Cardiac muscle cell (in vitro differentiated cells and primary cell): ENCODE measurements around the gene KDM8. TPM values are rescaled to one million over a fixed set of nuclear protein-coding genes. Genes with fewer than 3 reads are reported as not detected.
A peak's percentile ranks its signal among the peaks of the same experiment; 100 is the strongest.
"Not testable (repeated sequence)": the region's sequence is repeated elsewhere in the genome, so short reads cannot be mapped to it uniquely, and the experiment has no call there.

Experiments used
- DNase-seq, 2 donors: peaks; one replicate each; pipeline versions ENCODE4 v3.0.0 to v3.0.0-alpha.2; 2010 to 2017; ENCODE audit warnings: low read depth in 1 of 2, low spot score in 1 of 2
- H3K27ac ChIP-seq: fragments of 200-600 bp; sonication (generic); 2 replicates; pipeline ENCODE4 v1.5.1; 2016
- H3K27me3 ChIP-seq: fragments of 200-600 bp; sonication (generic); 2 replicates; pipeline ENCODE4 v1.6.0; 2016; ENCODE audit warnings: control low read depth
- H3K36me3 ChIP-seq: fragments of 200-600 bp; sonication (generic); 2 replicates; pipeline ENCODE4 v1.5.1; 2016; ENCODE audit warnings: control low read depth
- H3K4me1 ChIP-seq: fragments of 200-600 bp; sonication (generic); 2 replicates; pipeline ENCODE4 v1.8.1; 2017; ENCODE audit warnings: low read depth, mild to moderate bottlenecking, mixed run types
- H3K4me3 ChIP-seq: fragments of 200-600 bp; sonication (generic); 2 replicates; pipeline ENCODE4 v1.5.1; 2016; ENCODE audit warnings: mild to moderate bottlenecking
- H3K9me3 ChIP-seq: fragments of 200-600 bp; sonication (generic); 2 replicates; pipeline ENCODE4 v1.5.1; 2017; ENCODE audit warnings: low read depth, mild to moderate bottlenecking, control low read depth
- polyA plus RNA-seq: library from polyadenylated mRNA; unstranded; fragments of >200 nt; fragmentation: Nextera tagmentation; extraction: Ambion mirVana; gene quantifications from 2 replicates; pipeline ENCODE4 v1.2.1, GENCODE V29; 2016
- total RNA-seq: library from RNA; depleted of rRNA; stranded (reverse); fragments of >200 nt; gene quantifications from 2 replicates; pipeline ENCODE4 v1.2.3, GENCODE V29; 2016
- TF ChIP-seq, protein P1 (sequence below): IDR thresholded peaks from 2 replicates; pipeline ENCODE4 v1.5.1; 2012; ENCODE audit warnings: low read depth, mild to moderate bottlenecking, low read length

The KDM8 gene
- total and polyA plus RNA-seq, 2 experiments from 2014 or later: 8.5 to 10.5 TPM

DNA sequence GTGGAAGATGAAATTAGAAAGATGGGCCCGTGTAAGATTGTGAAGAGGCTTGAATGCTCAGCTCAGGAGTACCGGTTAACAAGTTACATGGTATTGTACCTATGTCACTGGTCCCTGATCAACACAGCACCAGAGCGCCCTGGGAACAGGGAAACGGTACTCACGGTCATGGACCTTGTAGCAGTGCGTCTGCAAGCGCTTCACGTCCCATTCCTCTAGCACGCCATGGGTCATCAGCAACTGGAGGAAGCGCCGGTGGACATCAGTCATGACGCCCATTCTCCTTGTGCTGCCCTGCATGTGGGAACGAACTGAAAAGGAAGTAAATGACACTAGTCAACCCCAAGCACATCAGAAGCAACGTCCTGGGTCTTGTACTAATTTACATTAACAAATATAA is 53.9 kb downstream of the KDM8 start:
- TF ChIP-seq, protein P1, sequence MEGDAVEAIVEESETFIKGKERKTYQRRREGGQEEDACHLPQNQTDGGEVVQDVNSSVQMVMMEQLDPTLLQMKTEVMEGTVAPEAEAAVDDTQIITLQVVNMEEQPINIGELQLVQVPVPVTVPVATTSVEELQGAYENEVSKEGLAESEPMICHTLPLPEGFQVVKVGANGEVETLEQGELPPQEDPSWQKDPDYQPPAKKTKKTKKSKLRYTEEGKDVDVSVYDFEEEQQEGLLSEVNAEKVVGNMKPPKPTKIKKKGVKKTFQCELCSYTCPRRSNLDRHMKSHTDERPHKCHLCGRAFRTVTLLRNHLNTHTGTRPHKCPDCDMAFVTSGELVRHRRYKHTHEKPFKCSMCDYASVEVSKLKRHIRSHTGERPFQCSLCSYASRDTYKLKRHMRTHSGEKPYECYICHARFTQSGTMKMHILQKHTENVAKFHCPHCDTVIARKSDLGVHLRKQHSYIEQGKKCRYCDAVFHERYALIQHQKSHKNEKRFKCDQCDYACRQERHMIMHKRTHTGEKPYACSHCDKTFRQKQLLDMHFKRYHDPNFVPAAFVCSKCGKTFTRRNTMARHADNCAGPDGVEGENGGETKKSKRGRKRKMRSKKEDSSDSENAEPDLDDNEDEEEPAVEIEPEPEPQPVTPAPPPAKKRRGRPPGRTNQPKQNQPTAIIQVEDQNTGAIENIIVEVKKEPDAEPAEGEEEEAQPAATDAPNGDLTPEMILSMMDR: no peak
- H3K27ac ChIP-seq: no peak overlapping the region
- no peaks in the 10 kb centered on the region for H3K9me3 ChIP-seq
- H3K36me3 ChIP-seq: no peaks in the 10 kb centered on the region
- H3K27me3 ChIP-seq: no peaks in the 10 kb centered on the region
- no peaks in the 10 kb centered on the region for H3K4me1 ChIP-seq
- no peak overlapping the region for H3K4me3 ChIP-seq
- DNase-seq: no peak

DNA sequence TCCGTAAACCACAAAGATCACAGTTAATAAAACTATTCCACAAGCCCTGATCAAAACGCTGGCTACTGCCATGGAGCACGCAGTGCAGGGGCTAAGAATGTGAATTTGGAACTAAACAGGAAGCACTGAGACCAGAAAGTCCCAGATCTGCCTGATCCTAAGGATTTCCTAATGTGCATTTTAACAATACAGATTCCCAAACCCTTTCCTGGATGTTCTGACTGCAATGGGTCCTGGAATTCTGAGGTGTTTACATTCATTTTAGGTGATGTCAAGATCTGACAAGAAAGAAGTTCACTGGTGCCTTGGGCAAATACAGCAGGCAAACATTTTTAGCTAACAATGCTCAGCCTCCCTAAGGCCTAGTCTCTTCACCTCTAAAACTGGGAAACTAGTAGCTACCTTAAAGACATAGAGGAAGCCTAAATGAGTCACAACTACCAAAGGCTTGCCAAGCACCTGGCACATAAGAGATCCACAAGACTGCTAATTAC is 55.0 kb downstream of the KDM8 start:
- Histone ChIP-seq H3K4me3 (no peak overlapping the region), H3K27me3 (no peaks in the 10 kb centered on the region), H3K27ac (no peak overlapping the region), H3K4me1 (no peaks in the 10 kb centered on the region), H3K9me3 (no peaks in the 10 kb centered on the region), H3K36me3 (no peaks in the 10 kb centered on the region)
- DNase-seq: peak in 1 of 2 donors; percentile 13
- TF ChIP-seq, protein P1: no peak

DNA sequence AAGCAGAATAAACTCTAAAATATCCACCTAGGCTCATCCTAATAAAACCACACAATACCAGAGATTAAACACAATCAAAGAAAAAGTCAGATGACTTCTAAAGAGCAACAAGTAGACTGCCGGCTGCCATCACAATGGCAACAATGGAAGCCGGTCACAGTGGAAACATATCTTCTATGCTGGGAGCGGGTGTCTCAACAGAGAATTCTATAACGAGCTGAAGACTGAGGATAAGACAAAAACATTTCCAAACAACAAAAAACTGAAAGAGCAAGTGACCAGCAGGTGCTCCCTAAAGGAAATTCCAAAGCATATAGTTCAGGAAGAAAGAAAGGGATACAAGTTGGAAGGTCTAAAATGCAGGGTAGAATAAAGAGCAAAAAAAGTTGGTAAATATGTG is 56.4 kb downstream of the KDM8 start:
- Histone ChIP-seq H3K36me3 (no peaks in the 10 kb centered on the region), H3K4me3 (no peak overlapping the region), H3K4me1 (no peaks in the 10 kb centered on the region), H3K27me3 (no peaks in the 10 kb centered on the region), H3K27ac (no peak overlapping the region), H3K9me3 (no peaks in the 10 kb centered on the region)
- DNase-seq: no peak
- TF ChIP-seq, protein P1: no peak

DNA sequence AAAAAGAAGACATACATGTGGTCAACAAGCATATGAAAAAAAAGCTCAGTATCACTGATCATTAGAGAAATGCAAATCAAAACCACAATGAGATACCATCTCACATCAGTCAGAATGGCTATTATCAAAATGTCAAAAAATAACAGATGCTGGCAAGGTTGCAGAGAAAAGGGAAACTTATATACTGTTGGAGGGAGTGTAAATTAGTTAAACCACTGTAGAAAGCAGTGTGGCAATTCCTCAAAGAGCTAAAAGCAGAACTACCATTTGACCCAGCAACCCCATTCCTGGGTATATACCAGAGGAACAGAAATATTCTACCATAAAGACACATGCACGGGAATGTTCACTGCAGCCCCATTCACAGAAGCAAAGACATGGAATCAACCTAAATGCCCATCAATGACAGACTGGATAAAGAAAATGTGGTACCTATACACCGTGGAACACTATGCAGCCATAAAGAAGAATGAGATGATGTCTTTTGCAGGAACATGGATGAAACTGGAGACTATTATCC is 59.6 kb downstream of the KDM8 start:
- not testable (repeated sequence) for H3K36me3 ChIP-seq, H3K27ac ChIP-seq, H3K4me3 ChIP-seq, DNase-seq, H3K4me1 ChIP-seq, H3K9me3 ChIP-seq, H3K27me3 ChIP-seq

DNA sequence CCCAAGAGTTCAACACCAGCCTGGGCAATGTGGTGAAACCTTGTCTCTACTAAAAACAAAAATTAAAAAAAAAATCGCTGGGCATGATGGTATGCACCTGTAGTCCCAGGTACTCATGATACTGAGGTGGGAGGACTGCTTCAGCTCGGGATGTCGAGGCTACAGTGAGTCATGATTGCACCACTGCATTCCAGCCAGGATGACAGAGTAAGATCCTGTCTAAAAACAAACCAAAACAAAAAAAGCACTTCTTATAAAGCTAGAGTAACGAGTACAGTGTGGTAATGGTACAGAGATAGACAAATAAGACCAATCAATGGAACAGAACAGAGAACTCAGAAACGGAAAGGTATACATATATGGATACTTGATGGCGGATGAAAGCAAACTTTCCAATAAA is 60.8 kb downstream of the KDM8 start:
- no peaks in the 10 kb centered on the region for H3K27me3 ChIP-seq
- H3K36me3 ChIP-seq: no peaks in the 10 kb centered on the region
- peak in 1 of 2 donors; percentile 79 for DNase-seq
- TF ChIP-seq, protein P1: no peak
- H3K4me3 ChIP-seq: no peak overlapping the region
- H3K27ac ChIP-seq: no peak overlapping the region
- H3K4me1 ChIP-seq: no peaks in the 10 kb centered on the region
- H3K9me3 ChIP-seq: no peaks in the 10 kb centered on the region

DNA sequence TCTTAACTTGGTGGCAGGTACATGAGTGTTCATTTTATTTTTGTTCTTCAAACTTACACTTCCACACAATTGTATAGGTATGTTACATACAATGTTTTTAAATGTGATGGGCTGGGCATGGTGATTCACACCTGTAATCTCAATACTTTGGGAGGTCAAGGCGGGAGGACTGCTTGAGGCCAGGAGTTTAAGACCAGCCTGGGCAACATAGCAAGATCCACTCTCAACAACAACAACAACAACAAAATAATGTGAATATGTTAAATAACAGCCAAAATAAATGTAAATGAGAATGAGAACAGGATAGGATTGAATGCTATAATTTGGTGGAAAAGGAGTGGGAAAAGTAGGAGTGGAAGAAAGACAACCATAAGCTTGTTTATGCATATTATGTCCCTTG is 62.7 kb downstream of the KDM8 start:
- H3K9me3 ChIP-seq: no peaks in the 10 kb centered on the region
- H3K4me3 ChIP-seq: no peak overlapping the region
- TF ChIP-seq, protein P1: no peak
- no peaks in the 10 kb centered on the region for H3K4me1 ChIP-seq
- no peaks in the 10 kb centered on the region for H3K36me3 ChIP-seq
- no peak overlapping the region for H3K27ac ChIP-seq
- no peak for DNase-seq
- H3K27me3 ChIP-seq: no peaks in the 10 kb centered on the region
